ENCODE data around the gene ASS1.

DNA sequence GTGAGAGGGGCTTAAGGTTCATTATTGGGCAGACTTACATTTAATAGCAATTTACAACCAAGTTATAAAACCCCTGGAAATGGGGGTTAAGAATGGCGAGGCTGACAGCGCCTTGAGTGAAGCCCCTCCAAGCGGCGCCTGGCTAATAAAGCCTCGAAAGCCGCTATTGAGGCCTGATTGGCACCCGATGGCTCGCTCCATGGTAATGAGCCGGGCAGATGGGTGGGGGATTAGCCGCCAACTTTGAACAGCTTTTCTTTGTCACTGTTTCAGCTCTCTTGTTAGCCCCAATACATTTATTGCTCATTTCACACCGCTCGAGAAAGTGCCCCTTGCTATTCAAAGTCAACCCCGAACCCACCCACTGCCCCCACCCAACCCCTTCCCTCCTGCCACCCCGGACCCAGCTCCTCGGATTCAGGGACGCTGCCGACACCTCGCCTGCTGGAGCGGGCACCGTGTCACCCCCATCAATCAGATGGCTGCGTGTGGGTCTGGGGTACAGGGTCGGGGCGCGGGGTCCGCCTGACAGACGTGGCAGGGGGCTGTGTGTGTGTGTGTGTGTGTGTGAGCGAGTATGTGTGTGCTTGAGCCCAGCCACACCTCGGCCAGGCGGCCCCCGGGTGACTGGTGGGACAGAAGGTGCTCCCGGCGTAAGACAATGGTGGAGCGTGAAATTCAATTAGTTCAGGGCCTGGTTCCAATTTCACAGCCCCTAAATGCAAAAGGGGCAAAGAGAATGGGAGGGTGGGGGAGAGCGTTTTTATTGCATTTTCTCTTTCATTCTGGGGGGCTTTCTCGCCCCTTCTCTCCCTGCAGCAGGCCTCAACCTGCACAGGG is 34.2 kb downstream of the ASS1 start:
- TF ChIP-seq, protein P1, sequence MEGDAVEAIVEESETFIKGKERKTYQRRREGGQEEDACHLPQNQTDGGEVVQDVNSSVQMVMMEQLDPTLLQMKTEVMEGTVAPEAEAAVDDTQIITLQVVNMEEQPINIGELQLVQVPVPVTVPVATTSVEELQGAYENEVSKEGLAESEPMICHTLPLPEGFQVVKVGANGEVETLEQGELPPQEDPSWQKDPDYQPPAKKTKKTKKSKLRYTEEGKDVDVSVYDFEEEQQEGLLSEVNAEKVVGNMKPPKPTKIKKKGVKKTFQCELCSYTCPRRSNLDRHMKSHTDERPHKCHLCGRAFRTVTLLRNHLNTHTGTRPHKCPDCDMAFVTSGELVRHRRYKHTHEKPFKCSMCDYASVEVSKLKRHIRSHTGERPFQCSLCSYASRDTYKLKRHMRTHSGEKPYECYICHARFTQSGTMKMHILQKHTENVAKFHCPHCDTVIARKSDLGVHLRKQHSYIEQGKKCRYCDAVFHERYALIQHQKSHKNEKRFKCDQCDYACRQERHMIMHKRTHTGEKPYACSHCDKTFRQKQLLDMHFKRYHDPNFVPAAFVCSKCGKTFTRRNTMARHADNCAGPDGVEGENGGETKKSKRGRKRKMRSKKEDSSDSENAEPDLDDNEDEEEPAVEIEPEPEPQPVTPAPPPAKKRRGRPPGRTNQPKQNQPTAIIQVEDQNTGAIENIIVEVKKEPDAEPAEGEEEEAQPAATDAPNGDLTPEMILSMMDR (conservative IDR thresholded peaks at IDR 0.05) = no peak
- TF ChIP-seq ZFX (IDR thresholded peaks at IDR 0.05) = no peak

Data from C4-2B (cell line).